Measurements from ENCODE around the gene QTRT2. TPM values are rescaled to one million over a fixed set of nuclear protein-coding genes. Genes with fewer than 3 reads are reported as not detected.

QTRT2 gene
- total and polyA plus RNA-seq, 2 donors (not counting 1 experiment from before 2014, with no cell fraction given): 8.8 to 13.5 TPM

DNA sequence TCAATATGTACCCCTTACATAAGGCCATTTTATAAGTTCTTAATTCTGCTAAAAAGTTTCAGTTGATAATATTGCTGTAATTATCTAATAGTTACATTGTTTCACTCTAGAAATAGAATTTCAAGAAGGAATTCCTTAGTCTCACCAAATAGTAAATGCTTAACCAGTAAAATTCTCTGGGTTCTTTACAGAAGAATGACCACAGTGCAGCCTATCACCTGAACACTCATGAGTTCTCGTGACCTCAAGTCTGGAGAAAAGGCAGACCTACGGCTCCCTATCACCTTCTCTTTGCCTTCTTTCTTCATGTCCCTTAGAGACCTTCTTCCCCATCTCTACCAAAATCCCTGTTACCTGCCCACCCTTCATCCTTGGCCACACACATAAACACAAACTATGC, 31.1 kb upstream of the QTRT2 start:
- TF ChIP-seq EZH2 (IDR thresholded peaks at IDR 0.05; ENCODE audit: low read length, missing control alignments) (no peak), CTCF (conservative IDR thresholded peaks at IDR 0.05 in 1 of 2, IDR thresholded peaks at IDR 0.05 in 1 of 2; ENCODE audit: low read depth in 1 of 2, low read length in 2 of 2) (no peak)
- H3K36me3 ChIP-seq (ENCODE audit: control insufficient read depth, insufficient read depth, low read length): no peaks in the 10 kb centered on the region
- H3K4me1 ChIP-seq (ENCODE audit: control insufficient read depth, extremely low read depth, insufficient read depth, low read length): no peaks in the 10 kb centered on the region
- H3K9ac ChIP-seq (ENCODE audit: insufficient read depth, low read length): no peak overlapping the region
- H2AFZ ChIP-seq (ENCODE audit: low read length): no peak overlapping the region
- no peak overlapping the region for H3K4me3 ChIP-seq (replicated peaks in 1 of 4; ENCODE audit: control extremely low read depth in 1 of 4, insufficient read depth in 1 of 4, low read depth in 3 of 4, low read length in 4 of 4)
- no peaks in the 10 kb centered on the region for H4K20me1 ChIP-seq (ENCODE audit: control insufficient read depth, extremely low read depth, insufficient read depth, low read length)
- no peaks in the 10 kb centered on the region for H3K27me3 ChIP-seq (ENCODE audit: control insufficient read depth, insufficient read depth, low read length)
- DNase-seq (ENCODE audit: low read depth in 2 of 2): no peak
- H3K9me3 ChIP-seq (ENCODE audit: control insufficient read depth, insufficient read depth, low read depth, low read length): no peaks in the 10 kb centered on the region
- H3K27ac ChIP-seq (ENCODE audit: insufficient read depth, low read length): no peak overlapping the region
- H3K79me2 ChIP-seq (ENCODE audit: control insufficient read depth, insufficient read depth, low read length): no peaks in the 10 kb centered on the region
- no peak overlapping the region for H3K4me2 ChIP-seq (ENCODE audit: extremely low read depth, insufficient read depth, low read length)

DNA sequence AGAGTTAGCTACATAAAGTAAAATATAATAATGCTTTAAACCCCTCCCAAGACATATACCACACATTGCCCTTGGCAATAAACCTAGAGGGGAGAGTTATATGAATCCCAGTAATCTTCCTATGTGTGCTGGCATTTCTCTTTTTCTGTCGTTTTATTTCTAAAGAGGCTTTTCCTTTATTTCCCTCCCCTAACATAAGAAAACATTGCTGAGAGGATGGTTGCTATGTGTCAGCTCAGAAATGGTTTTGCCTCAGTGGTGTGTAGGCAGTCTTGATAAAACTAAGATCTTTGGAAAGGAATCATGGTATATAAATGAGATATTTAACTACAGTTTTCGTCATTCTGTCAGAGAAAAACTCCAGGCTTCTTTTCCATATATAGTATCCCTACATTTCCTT, 30.2 kb upstream of the QTRT2 start:
- no peak for DNase-seq (ENCODE audit: low read depth in 2 of 2)

GRCh38 chr3:114033721-114034120, 22.8 kb upstream of the QTRT2 start:
- H3K79me2 ChIP-seq (ENCODE audit: control insufficient read depth, insufficient read depth, low read length): no peaks in the 10 kb centered on the region
- H3K9me3 ChIP-seq (ENCODE audit: control insufficient read depth, insufficient read depth, low read depth, low read length): no peaks in the 10 kb centered on the region
- H2AFZ ChIP-seq (ENCODE audit: low read length): no peak overlapping the region
- H3K36me3 ChIP-seq (ENCODE audit: control insufficient read depth, insufficient read depth, low read length): no peaks in the 10 kb centered on the region
- DNase-seq (ENCODE audit: low read depth in 2 of 2): no peak
- no peaks in the 10 kb centered on the region for H3K4me1 ChIP-seq (ENCODE audit: control insufficient read depth, extremely low read depth, insufficient read depth, low read length)
- no peak for TF ChIP-seq EZH2 (IDR thresholded peaks at IDR 0.05; ENCODE audit: low read length, missing control alignments)
- no peak for TF ChIP-seq CTCF (conservative IDR thresholded peaks at IDR 0.05 in 1 of 2, IDR thresholded peaks at IDR 0.05 in 1 of 2; ENCODE audit: low read depth in 1 of 2, low read length in 2 of 2)
- no peak overlapping the region for H3K4me2 ChIP-seq (ENCODE audit: extremely low read depth, insufficient read depth, low read length)
- H4K20me1 ChIP-seq (ENCODE audit: control insufficient read depth, extremely low read depth, insufficient read depth, low read length): no peaks in the 10 kb centered on the region
- no peak overlapping the region for H3K27ac ChIP-seq (ENCODE audit: insufficient read depth, low read length)
- H3K4me3 ChIP-seq (replicated peaks in 1 of 4; ENCODE audit: control extremely low read depth in 1 of 4, insufficient read depth in 1 of 4, low read depth in 3 of 4, low read length in 4 of 4): no peak overlapping the region
- H3K27me3 ChIP-seq (ENCODE audit: control insufficient read depth, insufficient read depth, low read length): no peaks in the 10 kb centered on the region
- no peak overlapping the region for H3K9ac ChIP-seq (ENCODE audit: insufficient read depth, low read length)

More for the DNA sequence above, 30.2 kb upstream of the QTRT2 start:
- Histone ChIP-seq H4K20me1 (ENCODE audit: control insufficient read depth, extremely low read depth, insufficient read depth, low read length) (no peaks in the 10 kb centered on the region), H3K9ac (ENCODE audit: insufficient read depth, low read length) (no peak overlapping the region), H3K27me3 (ENCODE audit: control insufficient read depth, insufficient read depth, low read length) (no peaks in the 10 kb centered on the region), H3K79me2 (ENCODE audit: control insufficient read depth, insufficient read depth, low read length) (no peaks in the 10 kb centered on the region), H3K4me2 (ENCODE audit: extremely low read depth, insufficient read depth, low read length) (no peak overlapping the region), H2AFZ (ENCODE audit: low read length) (no peak overlapping the region), H3K27ac (ENCODE audit: insufficient read depth, low read length) (no peak overlapping the region), H3K36me3 (ENCODE audit: control insufficient read depth, insufficient read depth, low read length) (no peaks in the 10 kb centered on the region), H3K9me3 (ENCODE audit: control insufficient read depth, insufficient read depth, low read depth, low read length) (no peaks in the 10 kb centered on the region), H3K4me1 (ENCODE audit: control insufficient read depth, extremely low read depth, insufficient read depth, low read length) (no peaks in the 10 kb centered on the region), H3K4me3 (replicated peaks in 1 of 4; ENCODE audit: control extremely low read depth in 1 of 4, insufficient read depth in 1 of 4, low read depth in 3 of 4, low read length in 4 of 4) (no peak overlapping the region)
- TF ChIP-seq EZH2 (IDR thresholded peaks at IDR 0.05; ENCODE audit: low read length, missing control alignments) (no peak), CTCF (conservative IDR thresholded peaks at IDR 0.05 in 1 of 2, IDR thresholded peaks at IDR 0.05 in 1 of 2; ENCODE audit: low read depth in 1 of 2, low read length in 2 of 2) (no peak)
